ENCODE measurements around the gene NGEF. TPM values are rescaled to one million over a fixed set of nuclear protein-coding genes. Genes with fewer than 3 reads are reported as not detected.

Gene NGEF
- total RNA-seq, 1 donor from 2014 or later = 0.16 TPM

DNA sequence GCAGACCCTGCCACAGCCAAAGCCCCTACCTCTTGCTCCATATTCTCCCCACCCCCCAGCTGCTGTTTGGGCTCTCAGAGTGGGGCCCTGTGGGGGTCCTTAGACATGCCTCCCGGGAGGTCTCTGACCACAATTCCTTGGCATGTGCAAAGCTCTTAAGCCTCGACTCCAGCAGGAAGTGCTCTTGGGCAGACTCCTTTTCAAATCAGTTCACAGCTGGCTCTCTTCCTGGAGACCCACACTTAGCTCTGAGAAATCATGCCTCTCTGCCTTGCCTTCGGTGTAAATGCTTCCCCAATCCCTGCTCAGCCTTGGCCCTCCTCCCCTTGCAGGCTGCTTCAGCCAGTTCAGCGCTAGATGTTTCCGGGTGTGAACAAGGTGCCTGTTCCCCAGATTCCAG, 46.9 kb downstream of the NGEF start:
- no peak for FAIRE-seq
- Histone ChIP-seq H3K4me2 (ENCODE audit: low read length) (no peak overlapping the region), H3K27ac (ENCODE audit: low read depth, low read length) (no peak overlapping the region)

DNA sequence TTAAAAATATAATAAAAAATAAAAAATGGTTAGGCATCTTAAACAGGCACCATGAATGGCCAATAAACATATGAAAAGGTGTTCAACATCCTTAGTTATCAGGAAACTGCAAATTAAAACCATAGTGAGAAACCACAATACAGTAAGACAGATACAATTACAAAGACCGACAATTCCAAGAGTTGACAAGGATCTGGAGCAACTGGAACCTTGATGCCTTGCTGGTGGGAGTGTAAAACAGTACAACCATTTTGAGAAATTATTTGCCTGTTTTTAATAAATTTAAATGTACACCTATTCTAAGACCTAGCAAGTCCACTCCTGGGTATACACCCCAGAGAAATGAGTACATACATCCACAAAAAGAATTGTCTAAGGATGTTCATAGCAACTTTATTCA, 49.1 kb downstream of the NGEF start:
- H3K27ac ChIP-seq (ENCODE audit: low read depth, low read length) = no peak overlapping the region
- H3K79me2 ChIP-seq (ENCODE audit: insufficient read depth, low read length) = no peaks in the 10 kb centered on the region
- H3K4me3 ChIP-seq (ENCODE audit: insufficient read depth, low read depth, low read length) = no peak overlapping the region
- no peak overlapping the region for H3K9ac ChIP-seq (ENCODE audit: low read length)
- Mint-ChIP-seq H3K36me3 (ENCODE audit: low read depth, unreplicated experiment) (no peaks in the 10 kb centered on the region), H3K4me3 (ENCODE audit: unreplicated experiment) (no peak overlapping the region), H3K4me1 (ENCODE audit: low read depth, unreplicated experiment) (peaks cover 1% of the 10 kb centered on the region), H3K27me3 (ENCODE audit: low read depth, unreplicated experiment) (peaks cover 2% of the 10 kb centered on the region), H3K9me3 (ENCODE audit: unreplicated experiment) (peaks cover 13% of the 10 kb centered on the region), H3K27ac (ENCODE audit: unreplicated experiment) (no peak overlapping the region)
- DNase-seq (ENCODE audit: low read depth) (no peak), FAIRE-seq (no peak)
- no peak overlapping the region for H2AFZ ChIP-seq (ENCODE audit: low read depth, low read length)
- no peaks in the 10 kb centered on the region for H3K9me3 ChIP-seq (ENCODE audit: insufficient read depth, low read depth, low read length)
- no peaks in the 10 kb centered on the region for H3K27me3 ChIP-seq (ENCODE audit: insufficient read depth, low read length)
- H4K20me1 ChIP-seq (ENCODE audit: insufficient read depth, low read length) = no peaks in the 10 kb centered on the region
- no peaks in the 10 kb centered on the region for H3K36me3 ChIP-seq (ENCODE audit: insufficient read depth, low read length)
- H3K4me2 ChIP-seq (ENCODE audit: low read length) = no peak overlapping the region
- no peak for TF ChIP-seq EZH2 (IDR thresholded peaks at IDR 0.05; ENCODE audit: insufficient read depth, low read length)
- TF ChIP-seq, protein P1, sequence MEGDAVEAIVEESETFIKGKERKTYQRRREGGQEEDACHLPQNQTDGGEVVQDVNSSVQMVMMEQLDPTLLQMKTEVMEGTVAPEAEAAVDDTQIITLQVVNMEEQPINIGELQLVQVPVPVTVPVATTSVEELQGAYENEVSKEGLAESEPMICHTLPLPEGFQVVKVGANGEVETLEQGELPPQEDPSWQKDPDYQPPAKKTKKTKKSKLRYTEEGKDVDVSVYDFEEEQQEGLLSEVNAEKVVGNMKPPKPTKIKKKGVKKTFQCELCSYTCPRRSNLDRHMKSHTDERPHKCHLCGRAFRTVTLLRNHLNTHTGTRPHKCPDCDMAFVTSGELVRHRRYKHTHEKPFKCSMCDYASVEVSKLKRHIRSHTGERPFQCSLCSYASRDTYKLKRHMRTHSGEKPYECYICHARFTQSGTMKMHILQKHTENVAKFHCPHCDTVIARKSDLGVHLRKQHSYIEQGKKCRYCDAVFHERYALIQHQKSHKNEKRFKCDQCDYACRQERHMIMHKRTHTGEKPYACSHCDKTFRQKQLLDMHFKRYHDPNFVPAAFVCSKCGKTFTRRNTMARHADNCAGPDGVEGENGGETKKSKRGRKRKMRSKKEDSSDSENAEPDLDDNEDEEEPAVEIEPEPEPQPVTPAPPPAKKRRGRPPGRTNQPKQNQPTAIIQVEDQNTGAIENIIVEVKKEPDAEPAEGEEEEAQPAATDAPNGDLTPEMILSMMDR (IDR thresholded peaks at IDR 0.05; ENCODE audit: insufficient read depth, low read depth, low read length) = no peak
- no peaks in the 10 kb centered on the region for H3K4me1 ChIP-seq (ENCODE audit: insufficient read depth, low read length)

More for the DNA sequence above, 46.9 kb downstream of the NGEF start:
- H4K20me1 ChIP-seq (ENCODE audit: insufficient read depth, low read length) = no peaks in the 10 kb centered on the region
- H3K27me3 Mint-ChIP-seq (ENCODE audit: low read depth, unreplicated experiment) = no peaks in the 10 kb centered on the region
- H3K4me1 ChIP-seq (ENCODE audit: insufficient read depth, low read length) = no peaks in the 10 kb centered on the region
- H3K27me3 ChIP-seq (ENCODE audit: insufficient read depth, low read length) = no peaks in the 10 kb centered on the region
- no peaks in the 10 kb centered on the region for H3K79me2 ChIP-seq (ENCODE audit: insufficient read depth, low read length)
- H3K4me3 ChIP-seq (ENCODE audit: insufficient read depth, low read depth, low read length) = no peak overlapping the region
- DNase-seq (ENCODE audit: low read depth) = no peak
- H3K4me1 Mint-ChIP-seq (ENCODE audit: low read depth, unreplicated experiment) = peaks cover 1% of the 10 kb centered on the region
- no peak overlapping the region for H3K27ac Mint-ChIP-seq (ENCODE audit: unreplicated experiment)
- no peaks in the 10 kb centered on the region for H3K9me3 ChIP-seq (ENCODE audit: insufficient read depth, low read depth, low read length)
- no peak overlapping the region for H3K4me3 Mint-ChIP-seq (ENCODE audit: unreplicated experiment)
- H3K36me3 ChIP-seq (ENCODE audit: insufficient read depth, low read length) = no peaks in the 10 kb centered on the region
- TF ChIP-seq EZH2 (IDR thresholded peaks at IDR 0.05; ENCODE audit: insufficient read depth, low read length) = no peak
- H2AFZ ChIP-seq (ENCODE audit: low read depth, low read length) = no peak overlapping the region
- H3K9me3 Mint-ChIP-seq (ENCODE audit: unreplicated experiment) = peaks cover 10% of the 10 kb centered on the region
- H3K36me3 Mint-ChIP-seq (ENCODE audit: low read depth, unreplicated experiment) = no peaks in the 10 kb centered on the region
- H3K9ac ChIP-seq (ENCODE audit: low read length) = no peak overlapping the region

DNA sequence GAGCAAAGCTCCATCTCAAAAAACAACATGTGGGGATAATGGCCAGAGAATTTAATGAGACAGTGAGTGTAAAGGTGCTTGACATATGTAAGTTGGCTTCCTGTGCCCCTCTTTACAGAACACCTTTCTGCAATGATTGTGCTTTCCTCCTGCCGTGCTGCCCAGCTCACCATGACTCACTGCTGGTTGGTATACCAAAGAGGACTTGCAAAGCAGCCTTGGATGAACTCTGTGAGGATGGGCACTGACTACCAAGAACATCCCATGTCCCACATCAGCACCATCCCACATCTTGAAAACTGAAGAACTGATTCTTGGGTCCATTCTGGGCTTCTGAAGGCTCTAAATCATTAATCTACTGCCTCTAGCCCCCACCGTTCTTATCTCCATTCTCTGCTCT, 52.2 kb downstream of the NGEF start:
- Histone ChIP-seq H3K9ac (ENCODE audit: low read length) (no peak overlapping the region), H3K27me3 (ENCODE audit: insufficient read depth, low read length) (no peaks in the 10 kb centered on the region), H3K27ac (ENCODE audit: low read depth, low read length) (no peak overlapping the region), H2AFZ (ENCODE audit: low read depth, low read length) (no peak overlapping the region), H3K4me1 (ENCODE audit: insufficient read depth, low read length) (no peaks in the 10 kb centered on the region), H3K36me3 (ENCODE audit: insufficient read depth, low read length) (no peaks in the 10 kb centered on the region), H3K79me2 (ENCODE audit: insufficient read depth, low read length) (no peaks in the 10 kb centered on the region), H3K4me2 (ENCODE audit: low read length) (no peak overlapping the region), H3K4me3 (ENCODE audit: insufficient read depth, low read depth, low read length) (no peak overlapping the region), H3K9me3 (ENCODE audit: insufficient read depth, low read depth, low read length) (no peaks in the 10 kb centered on the region), H4K20me1 (ENCODE audit: insufficient read depth, low read length) (no peaks in the 10 kb centered on the region)
- H3K36me3 Mint-ChIP-seq (ENCODE audit: low read depth, unreplicated experiment) = no peaks in the 10 kb centered on the region
- H3K9me3 Mint-ChIP-seq (ENCODE audit: unreplicated experiment) = peaks cover 8% of the 10 kb centered on the region
- no peak overlapping the region for H3K4me3 Mint-ChIP-seq (ENCODE audit: unreplicated experiment)
- DNase-seq (ENCODE audit: low read depth) (no peak), FAIRE-seq (no peak)
- peaks cover 10% of the 10 kb centered on the region for H3K27me3 Mint-ChIP-seq (ENCODE audit: low read depth, unreplicated experiment)
- no peaks in the 10 kb centered on the region for H3K4me1 Mint-ChIP-seq (ENCODE audit: low read depth, unreplicated experiment)
- no peak overlapping the region for H3K27ac Mint-ChIP-seq (ENCODE audit: unreplicated experiment)
- TF ChIP-seq EZH2 (IDR thresholded peaks at IDR 0.05; ENCODE audit: insufficient read depth, low read length) = no peak
- TF ChIP-seq, protein P1 (IDR thresholded peaks at IDR 0.05; ENCODE audit: insufficient read depth, low read depth, low read length) = no peak
